Measurements from ENCODE around the gene PARD3.

DNA sequence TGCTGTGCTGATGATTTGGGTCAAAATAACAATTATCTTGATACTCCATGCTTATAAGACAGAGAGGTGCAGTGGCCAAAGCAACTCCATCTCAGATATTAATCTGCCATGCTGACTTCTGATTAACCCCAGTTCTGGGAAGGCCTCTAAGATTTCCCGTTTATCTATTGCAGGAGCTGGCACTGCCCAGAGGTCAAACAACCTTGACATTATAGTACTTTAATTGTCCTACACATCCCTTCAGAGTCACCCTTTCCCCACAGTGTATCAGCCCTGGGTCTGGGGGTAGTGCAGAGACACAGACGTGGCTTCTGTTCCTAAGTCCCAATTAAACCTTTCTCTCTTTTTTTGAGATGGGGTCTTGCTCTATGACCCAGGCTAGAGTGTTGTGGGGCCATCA lies 63.8 kb downstream of the PARD3 start:
- TF ChIP-seq, protein P1, sequence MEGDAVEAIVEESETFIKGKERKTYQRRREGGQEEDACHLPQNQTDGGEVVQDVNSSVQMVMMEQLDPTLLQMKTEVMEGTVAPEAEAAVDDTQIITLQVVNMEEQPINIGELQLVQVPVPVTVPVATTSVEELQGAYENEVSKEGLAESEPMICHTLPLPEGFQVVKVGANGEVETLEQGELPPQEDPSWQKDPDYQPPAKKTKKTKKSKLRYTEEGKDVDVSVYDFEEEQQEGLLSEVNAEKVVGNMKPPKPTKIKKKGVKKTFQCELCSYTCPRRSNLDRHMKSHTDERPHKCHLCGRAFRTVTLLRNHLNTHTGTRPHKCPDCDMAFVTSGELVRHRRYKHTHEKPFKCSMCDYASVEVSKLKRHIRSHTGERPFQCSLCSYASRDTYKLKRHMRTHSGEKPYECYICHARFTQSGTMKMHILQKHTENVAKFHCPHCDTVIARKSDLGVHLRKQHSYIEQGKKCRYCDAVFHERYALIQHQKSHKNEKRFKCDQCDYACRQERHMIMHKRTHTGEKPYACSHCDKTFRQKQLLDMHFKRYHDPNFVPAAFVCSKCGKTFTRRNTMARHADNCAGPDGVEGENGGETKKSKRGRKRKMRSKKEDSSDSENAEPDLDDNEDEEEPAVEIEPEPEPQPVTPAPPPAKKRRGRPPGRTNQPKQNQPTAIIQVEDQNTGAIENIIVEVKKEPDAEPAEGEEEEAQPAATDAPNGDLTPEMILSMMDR (IDR thresholded peaks at IDR 0.05; ENCODE audit: insufficient read depth, low read length, poor library complexity, severe bottlenecking) = no peak
- no peak for TF ChIP-seq EZH2phosphoT487 (conservative IDR thresholded peaks at IDR 0.05; ENCODE audit: low read length)
